GM12865 (cell line): ENCODE results near the gene FGL2.
"Not testable (repeated sequence)": the region's sequence is repeated elsewhere in the genome, so short reads cannot be mapped to it uniquely, and the experiment has no call there.

Source experiments
- DNase-seq: peaks from one replicate; pipeline ENCODE4 v3.0.0; 2010; ENCODE audit warnings: low read depth
- H3K4me3 ChIP-seq: 2 replicates; pipeline ENCODE4 v1.5.1; 2011; ENCODE audit warnings: mild to moderate bottlenecking, low read depth, low read length, control low read depth
- CTCF ChIP-seq: IDR thresholded peaks from 2 replicates; pipeline ENCODE4 v1.5.1; 2011; ENCODE audit warnings: low read length, control low read depth, low read depth, inconsistent platforms; ENCODE audit not compliant: insufficient read depth; ENCODE audit errors: missing control alignments

Gene FGL2

GRCh38 chr7:77175274-77175800 lies 24.3 kb downstream of the FGL2 start:
- not testable (repeated sequence) for DNase-seq, H3K4me3 ChIP-seq

- not testable (repeated sequence) for DNase-seq, H3K4me3 ChIP-seq
These were observed 25.2 kb downstream of the FGL2 start for GRCh38 chr7:77174418-77174817.

- DNase-seq = not testable (repeated sequence)
These were observed 27.0 kb downstream of the FGL2 start for GRCh38 chr7:77172437-77173172.

GRCh38 chr7:77171073-77171472 lies 28.5 kb downstream of the FGL2 start:
- H3K4me3 ChIP-seq, DNase-seq: not testable (repeated sequence)

More at GRCh38 chr7:77172437-77173172, 27.0 kb downstream of the FGL2 start:
- not testable (repeated sequence) for H3K4me3 ChIP-seq

- TF ChIP-seq CTCF = no peak
- DNase-seq = peak; percentile 56
- peak overlapping the region; percentile 22; the same call in 1 of the 2 replicates for H3K4me3 ChIP-seq
These were observed 42.2 kb downstream of the FGL2 start for GRCh38 chr7:77157446-77157845.

GRCh38 chr7:77157034-77157433 lies 42.6 kb downstream of the FGL2 start:
- not testable (repeated sequence) for DNase-seq, H3K4me3 ChIP-seq

- DNase-seq = peak; percentile 2
- H3K4me3 ChIP-seq = not testable (repeated sequence)
These were observed 43.8 kb downstream of the FGL2 start for GRCh38 chr7:77155601-77156377.

GRCh38 chr7:77154917-77155464 lies 44.6 kb downstream of the FGL2 start:
- DNase-seq = peak; percentile 1
- not testable (repeated sequence) for H3K4me3 ChIP-seq

- H3K4me3 ChIP-seq, DNase-seq: not testable (repeated sequence)
These were observed 47.4 kb downstream of the FGL2 start for GRCh38 chr7:77152232-77152631.
